Breast epithelium (tissue), 3 donors: ENCODE data around the gene ZNF845.

ENCODE experiments used
- POLR2A ChIP-seq: fragments of 450-650 bp; IDR thresholded peaks from one replicate; pipeline ENCODE4 v1.6.1; 2016; ENCODE audit warnings: antibody characterized with exemption, mild to moderate bottlenecking, moderate library complexity
- POLR2AphosphoS5 ChIP-seq, 3 donors: sonication (generic); formaldehyde crosslinking; IDR thresholded peaks; one replicate each; pipeline ENCODE4 v1.6.1; 2017; ENCODE audit warnings: antibody characterized with exemption in 3 of 3
- TF ChIP-seq, protein P1 (sequence below), 3 donors: fragments of 450-650 bp; IDR thresholded peaks; one replicate each; pipeline ENCODE4 v1.5.1; 2016 to 2017; ENCODE audit warnings: antibody characterized with exemption in 3 of 3, mild to moderate bottlenecking in 3 of 3, moderate library complexity in 3 of 3

DNA sequence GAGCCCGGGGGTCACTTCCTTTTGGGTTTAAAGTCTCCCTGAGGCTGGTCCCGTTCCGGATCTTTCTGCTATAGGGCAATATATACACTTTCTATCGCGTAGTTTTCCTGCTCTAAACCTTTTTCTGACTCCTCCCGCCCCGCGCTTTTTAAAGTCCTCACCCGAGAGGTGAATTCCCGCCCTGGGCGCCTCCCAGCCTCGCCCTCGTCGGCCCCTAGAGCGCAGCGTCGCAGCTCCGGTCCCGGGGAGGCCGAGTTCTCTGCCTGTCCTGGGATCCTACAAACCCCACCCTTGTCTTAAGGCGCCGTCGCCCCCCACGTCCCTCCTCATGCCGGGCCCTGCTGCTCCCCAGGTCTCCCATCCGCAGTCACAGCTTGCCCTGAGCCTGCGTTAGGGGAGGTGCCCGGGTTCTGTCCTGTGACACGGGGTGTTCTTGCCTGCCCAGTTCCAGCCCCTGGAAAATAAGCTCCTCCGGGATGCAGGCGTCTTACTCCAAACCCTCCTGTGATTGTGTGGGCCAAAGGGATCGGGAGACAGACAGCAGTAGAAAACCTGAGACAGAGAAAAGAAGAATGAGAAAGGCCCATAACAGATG, 32.4 kb downstream of the ZNF845 start:
- TF ChIP-seq, protein P1, sequence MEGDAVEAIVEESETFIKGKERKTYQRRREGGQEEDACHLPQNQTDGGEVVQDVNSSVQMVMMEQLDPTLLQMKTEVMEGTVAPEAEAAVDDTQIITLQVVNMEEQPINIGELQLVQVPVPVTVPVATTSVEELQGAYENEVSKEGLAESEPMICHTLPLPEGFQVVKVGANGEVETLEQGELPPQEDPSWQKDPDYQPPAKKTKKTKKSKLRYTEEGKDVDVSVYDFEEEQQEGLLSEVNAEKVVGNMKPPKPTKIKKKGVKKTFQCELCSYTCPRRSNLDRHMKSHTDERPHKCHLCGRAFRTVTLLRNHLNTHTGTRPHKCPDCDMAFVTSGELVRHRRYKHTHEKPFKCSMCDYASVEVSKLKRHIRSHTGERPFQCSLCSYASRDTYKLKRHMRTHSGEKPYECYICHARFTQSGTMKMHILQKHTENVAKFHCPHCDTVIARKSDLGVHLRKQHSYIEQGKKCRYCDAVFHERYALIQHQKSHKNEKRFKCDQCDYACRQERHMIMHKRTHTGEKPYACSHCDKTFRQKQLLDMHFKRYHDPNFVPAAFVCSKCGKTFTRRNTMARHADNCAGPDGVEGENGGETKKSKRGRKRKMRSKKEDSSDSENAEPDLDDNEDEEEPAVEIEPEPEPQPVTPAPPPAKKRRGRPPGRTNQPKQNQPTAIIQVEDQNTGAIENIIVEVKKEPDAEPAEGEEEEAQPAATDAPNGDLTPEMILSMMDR (IDR thresholded peaks at IDR 0.05) = no peak
- TF ChIP-seq POLR2A = no peak
- no peak for TF ChIP-seq POLR2AphosphoS5 (IDR thresholded peaks at IDR 0.05)
